Activated CD4-positive, alpha-beta T cell treated with anti-CD3 and anti-CD28 coated beads for 4 hours (primary cell): ENCODE measurements around the gene LHX2.

Source experiments
- DNase-seq, 2 donors: peaks; one replicate each; pipeline ENCODE4 v3.0.0-alpha.2; 2020

Gene LHX2

DNA sequence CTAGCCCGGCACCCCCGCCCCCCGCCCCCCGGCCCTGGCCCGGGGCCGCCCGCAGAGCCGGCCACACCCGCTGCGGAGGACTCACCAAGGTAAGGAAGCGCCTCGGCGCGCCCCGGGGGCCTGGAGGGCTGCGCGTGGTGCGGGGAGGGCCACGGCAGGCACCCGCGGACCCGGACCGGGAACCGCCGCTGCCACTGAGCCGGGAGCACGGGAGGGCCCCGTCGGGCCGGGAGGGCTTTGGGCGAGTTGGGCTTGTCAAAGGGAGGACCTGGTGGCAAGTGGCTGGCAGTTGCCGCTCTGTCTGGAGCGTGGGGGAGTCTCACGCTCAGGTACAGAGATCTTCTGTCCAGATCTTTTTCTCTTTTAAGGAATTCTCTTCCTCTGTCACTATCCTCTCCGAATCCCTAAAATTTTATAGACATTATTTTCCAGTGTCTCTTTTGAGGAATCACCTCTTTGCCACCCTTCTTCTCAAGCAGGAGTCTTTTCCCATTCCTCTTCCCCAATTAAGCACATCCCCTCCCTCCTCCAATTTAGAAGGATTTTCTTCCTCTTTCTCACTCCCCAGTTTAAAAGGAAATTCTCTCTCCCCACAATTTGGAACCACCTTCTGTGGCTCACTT lies 11.3 kb upstream of the LHX2 start:
- no peak for DNase-seq

- DNase-seq, result no peak
Measured at GRCh38 chr9:124000784-124001457, 10.6 kb upstream of the LHX2 start.

GRCh38 chr9:124001458-124001799 lies 10.1 kb upstream of the LHX2 start:
- no peak for DNase-seq

DNA sequence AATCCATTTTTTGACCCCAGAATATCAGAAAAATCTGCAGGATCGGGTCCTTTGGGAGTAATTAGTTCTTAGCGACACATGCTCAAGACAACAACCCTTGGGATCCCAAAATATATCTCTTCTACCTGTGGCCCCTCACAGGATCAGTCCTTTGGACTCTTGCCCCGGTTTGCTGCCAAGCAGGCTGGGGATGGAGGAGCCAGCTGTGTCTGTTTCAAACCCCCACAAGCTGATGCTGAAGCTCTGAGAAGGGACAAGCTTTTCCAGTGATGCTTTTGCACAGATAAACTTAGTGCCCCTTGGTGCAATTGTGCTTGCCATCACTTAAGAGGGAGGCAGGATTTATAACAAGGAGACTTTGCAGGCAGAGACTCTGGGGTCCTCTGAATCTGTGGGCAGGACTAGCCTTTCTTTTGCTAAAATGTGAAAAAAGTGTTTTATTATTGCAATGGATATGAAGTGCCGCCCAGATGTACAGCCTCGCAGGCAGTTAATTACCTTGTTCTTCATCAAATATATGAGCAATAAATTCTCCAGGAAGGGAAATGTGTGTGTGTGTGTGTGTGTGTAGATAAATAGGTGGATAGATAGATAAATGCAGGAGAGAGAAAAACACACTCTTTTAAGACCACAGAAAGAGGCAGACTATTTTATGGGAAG lies 9.6 kb upstream of the LHX2 start:
- no peak for DNase-seq

DNA sequence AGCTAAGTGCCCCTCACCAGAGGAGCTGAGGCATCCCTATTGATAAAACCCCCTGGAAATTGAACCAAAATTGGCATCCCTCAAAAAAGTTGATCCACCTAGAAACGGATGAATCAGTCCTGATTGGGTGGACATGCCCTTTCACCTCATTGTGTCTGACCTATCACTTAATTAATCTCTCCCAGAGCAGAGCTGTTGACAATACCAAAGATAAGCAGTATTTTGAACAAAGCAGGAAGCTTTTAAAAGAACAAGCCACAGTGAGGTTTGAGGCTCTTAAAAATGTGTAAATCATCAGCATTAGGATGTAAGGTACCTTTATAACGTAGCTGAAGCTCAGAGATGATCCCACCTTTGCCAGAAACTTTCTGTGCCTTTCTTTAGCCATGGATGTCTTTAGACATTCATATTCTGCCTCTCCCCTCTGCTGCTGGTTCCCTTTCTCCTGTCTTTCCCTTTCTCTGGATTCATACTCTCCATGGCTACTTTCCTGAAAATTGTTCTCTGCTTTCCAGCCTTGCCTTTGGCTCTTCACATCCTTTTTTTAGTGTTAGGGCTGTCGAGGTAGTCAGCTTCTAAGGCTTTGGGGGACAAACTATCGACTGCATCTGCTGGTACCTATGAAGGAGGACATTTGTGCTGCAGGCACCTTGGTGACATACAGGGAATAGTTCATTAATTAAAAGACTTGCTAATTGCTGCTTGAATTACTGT lies 7.8 kb upstream of the LHX2 start:
- no peak for DNase-seq

GRCh38 chr9:124004593-124004992 lies 7.0 kb upstream of the LHX2 start:
- DNase-seq, result no peak

- DNase-seq, result no peak
Measured at GRCh38 chr9:124005029-124005771, 6.4 kb upstream of the LHX2 start.

DNA sequence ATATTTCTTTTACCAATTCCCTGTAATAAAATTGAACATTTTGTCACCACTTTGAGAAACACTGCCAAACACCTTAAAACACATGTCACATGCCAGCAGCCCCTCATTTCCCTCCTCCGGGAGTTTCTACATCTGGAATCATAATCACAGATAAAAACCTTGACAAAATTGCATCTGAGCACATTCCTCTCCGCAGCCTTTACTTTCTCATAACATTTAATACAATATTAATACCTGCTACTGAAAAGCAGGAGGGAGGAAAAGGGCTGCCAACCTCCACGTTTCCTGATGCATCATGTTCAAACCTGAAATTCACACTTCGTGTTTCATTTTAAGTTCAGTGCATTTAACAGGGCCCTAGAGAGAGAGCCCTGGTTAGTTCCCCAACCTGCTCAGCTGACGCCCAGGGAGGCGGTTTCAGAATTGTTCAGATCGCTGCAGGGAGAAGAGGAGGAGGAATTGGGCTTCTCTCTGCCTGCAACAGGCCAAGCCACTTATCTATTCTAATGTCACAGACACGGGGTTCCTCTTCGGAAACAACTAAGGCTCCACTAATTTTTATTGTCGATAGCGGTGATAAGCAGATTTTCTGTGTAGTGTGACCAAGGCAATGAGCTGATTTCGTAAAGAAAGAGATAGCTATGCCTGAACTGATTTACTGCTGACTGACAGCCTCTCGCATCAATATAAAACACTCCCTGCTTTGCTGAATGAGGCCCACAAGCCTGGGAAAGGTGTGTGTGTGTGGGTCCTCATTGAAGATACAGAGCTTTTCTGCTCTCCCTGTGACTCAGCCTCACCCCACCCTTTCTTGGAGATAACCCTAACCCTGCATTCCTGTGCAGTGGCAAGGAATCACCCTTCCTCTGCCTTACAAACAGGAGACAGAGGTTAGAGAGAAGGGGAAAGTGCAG lies 4.9 kb upstream of the LHX2 start:
- DNase-seq, result no peak

DNA sequence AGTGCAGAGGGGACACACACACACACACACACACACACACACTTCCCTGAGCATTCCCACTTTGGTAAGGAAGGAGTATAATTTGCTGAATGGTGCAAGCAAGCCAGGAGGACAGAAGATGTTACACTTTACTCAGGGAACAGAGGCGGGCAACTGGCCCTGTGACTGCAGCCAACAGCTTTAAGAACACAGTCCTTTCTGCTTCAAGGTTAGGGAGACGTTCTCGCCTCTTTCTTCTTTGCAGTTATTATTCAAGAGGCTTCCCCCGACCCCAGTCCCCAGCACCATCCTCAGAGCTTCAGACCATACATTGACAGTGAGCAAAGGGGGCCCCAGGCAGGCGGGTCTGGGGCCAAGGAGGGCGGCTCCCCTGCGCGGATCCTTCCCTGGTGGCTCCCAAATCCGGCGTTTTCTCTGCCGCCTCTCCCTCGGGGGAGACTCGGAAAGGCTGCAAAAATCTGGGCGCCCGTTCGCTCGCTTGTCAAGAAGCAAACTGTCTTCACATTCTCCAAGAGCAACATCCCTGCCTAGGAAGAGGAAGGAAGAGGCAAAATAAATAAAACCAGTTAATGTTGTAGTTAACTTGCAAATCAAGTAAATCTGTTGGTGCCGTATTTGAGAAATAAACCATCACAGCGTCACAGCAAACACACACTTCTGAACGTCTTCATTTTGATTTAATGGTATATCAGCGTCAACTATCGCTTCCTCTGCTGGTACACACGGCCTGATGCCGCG lies 3.8 kb upstream of the LHX2 start:
- DNase-seq, result no peak

DNA sequence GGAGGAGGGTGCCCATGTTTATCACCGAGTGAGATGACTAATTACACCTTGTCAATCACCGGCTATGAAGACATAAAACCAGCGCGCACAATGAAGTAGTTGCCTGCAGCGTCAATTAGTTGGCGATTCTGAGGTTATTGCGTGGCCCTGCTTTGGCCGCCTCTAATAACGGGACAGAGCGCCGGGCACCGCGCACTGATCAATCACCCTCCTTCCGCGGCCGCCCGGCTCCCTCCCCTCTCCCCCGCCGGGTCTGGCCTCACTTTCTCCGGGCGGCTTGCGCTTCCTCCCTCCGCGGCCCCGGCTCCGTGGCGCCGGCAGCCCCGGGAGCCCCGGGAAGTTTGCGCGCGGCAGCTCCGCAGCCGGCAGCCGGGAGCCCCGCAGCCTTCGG lies 3.3 kb upstream of the LHX2 start:
- DNase-seq, result no peak

GRCh38 chr9:124008694-124009530 lies 2.7 kb upstream of the LHX2 start:
- DNase-seq, result no peak

DNA sequence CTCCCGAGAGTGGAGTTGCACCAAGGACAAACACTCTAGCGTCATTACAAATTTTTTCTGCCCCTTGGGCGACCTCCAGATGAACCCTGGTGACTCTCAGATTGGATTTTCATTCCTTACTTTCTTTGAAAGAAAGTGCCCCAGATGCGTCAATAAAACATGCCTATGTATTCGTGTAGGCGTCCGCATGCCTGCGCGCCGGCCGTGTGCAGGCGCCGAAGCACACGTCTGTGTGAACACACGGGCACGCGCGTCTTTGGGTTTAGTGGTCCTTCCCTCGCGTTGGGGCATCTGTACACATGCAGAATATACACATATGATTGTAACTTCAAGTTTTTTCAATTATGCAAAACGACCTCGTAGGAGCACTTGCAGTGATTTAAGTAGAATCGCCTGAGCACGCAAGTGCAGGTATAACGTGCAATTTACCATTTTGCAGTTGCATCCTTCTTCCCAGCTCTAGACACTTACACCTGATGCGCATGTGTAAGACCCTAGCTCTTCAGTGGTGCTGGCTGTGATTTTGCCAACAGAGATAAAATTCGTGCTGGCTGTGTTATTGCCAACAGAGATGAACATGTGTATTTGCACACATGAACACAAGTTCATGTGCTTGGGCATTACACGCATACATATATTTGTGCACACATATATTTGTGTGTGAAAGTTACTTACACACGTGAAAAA lies 1.9 kb upstream of the LHX2 start:
- no peak for DNase-seq

DNA sequence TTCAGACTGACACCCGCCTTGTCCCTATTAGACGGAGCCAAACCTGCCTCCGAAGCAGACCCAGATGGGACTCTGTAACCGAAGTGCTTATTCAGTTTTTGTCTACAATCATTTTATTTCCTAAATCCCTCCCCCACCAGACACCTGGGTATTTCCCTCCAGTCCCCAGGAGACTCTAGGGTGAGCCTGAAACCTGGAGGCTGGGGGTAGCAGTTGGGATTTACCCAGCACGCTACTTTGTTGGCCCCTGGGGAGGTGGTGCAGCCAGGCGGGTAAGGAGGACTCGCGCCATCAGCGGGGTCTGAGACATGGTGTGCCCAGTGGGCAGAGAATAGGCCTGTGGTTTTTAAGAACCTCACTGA lies 1.3 kb upstream of the LHX2 start:
- DNase-seq, result no peak

DNA sequence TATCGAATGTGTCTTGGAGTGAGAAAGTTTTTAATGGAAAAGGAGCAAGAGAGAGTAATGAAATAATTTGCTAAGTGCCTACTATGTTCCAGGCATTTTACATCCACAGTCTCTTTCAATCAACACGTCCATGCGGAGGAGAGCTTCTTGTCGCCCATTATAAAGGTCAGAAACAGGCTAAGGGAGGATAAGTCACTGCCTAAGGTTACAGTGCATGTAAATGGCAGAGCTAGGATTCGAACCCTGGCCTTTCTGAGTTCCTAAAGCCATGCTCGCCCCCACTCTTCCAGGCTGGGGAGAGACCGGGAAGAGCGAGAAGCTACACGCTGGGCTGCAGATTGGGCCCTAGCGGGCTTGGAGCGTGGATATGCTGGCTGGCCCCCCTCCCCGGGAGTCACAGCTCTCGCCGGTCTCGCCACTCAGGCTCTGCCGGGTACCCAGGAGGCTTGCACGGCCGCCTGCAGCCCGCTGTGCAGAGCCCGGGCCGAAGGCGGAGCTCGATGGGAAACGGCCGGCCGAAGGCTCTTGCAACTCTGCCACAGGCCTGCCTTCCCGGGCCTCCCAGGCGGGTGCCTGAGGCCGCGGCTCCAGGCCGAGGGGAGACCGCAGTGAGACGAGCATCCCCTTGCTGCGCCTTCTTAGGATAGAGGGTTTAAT lies 775 bp upstream of the LHX2 start:
- DNase-seq, result no peak

- no peak for DNase-seq
Measured at GRCh38 chr9:124012368-124013301, 1.1 kb downstream of the LHX2 start.

DNA sequence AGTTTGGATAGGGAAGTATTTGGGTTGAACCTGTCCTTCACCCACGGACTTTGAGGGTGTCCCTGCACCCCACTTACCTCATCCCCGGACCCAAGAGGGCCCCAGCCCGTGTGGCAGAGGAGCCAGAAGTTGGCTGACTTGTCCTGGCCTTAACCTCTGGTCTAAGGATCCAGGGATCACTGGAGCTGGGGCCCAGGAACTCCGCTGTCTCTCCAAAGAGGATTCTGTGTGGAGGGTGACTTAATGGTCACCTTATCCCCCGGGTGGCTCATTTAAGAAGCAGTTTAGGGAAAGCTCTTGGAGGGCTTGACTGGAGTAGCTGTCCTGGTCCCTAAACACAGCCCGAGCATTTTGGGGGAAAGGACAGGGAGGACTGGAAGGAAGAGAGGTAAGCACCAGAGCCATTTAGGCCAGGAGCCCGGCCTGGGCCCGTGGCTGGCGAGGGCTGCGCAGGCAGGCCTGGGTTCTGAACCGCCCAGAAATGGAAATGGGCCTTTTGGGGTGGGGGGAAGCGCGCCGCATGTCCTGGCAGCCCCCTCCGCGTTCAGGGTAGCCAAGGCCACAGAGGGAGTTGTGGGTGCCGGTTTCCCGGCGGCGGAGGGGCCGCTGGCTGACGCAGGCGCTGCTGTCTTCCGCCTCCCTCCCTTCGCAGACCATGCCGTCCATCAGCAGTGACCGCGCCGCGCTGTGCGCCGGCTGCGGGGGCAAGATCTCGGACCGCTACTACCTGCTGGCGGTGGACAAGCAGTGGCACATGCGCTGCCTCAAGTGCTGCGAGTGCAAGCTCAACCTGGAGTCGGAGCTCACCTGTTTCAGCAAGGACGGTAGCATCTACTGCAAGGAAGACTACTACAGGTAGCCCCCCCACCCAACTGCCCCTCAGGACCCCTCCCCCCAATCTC lies 2.0 kb downstream of the LHX2 start:
- no peak for DNase-seq
